GM12878 (cell line): ENCODE results near the gene PDE1C. TPM values are rescaled to one million over a fixed set of nuclear protein-coding genes. Genes with fewer than 3 reads are reported as not detected.

ENCODE experiments used
- ASH2L ChIP-seq: fragments of 300-600, 200-600 bp; sonication (generic); IDR thresholded peaks from 2 replicates; pipeline ENCODE4 v1.6.1; 2017; ENCODE audit warnings: low read depth, mild to moderate bottlenecking, borderline replicate concordance
- ATF7 ChIP-seq: fragments of 450-650 bp; IDR thresholded peaks from 2 replicates; pipeline ENCODE4 v1.6.1; 2016; ENCODE audit warnings: low read depth, mild to moderate bottlenecking
- CBX5 ChIP-seq: sonication (generic); IDR thresholded peaks from 2 replicates; pipeline ENCODE4 v1.6.1; 2016; ENCODE audit warnings: low read depth, moderate library complexity, mild to moderate bottlenecking, inconsistent platforms
- EED ChIP-seq: sonication (generic); IDR thresholded peaks from 2 replicates; pipeline ENCODE4 v1.6.1; 2016; ENCODE audit warnings: antibody characterized with exemption, low read depth
- ELK1 ChIP-seq: IDR thresholded peaks from 2 replicates; pipeline ENCODE4 v1.6.1; 2012; ENCODE audit warnings: low read depth, low read length, improper control_type of control experiment
- EP300 ChIP-seq, 2 experiments: fragments of 150-350 bp in 1 of 2; IDR thresholded peaks; 2 replicates each; pipeline ENCODE4 v1.6.1; 2011 to 2012; ENCODE audit warnings: low read depth in 2 of 2, low read length in 2 of 2, borderline replicate concordance in 1 of 2, improper control_type of control experiment in 1 of 2, inconsistent platforms in 1 of 2; ENCODE audit not compliant: control insufficient read depth in 1 of 2
- FOXM1 ChIP-seq: IDR thresholded peaks from 2 replicates; pipeline ENCODE4 v1.6.1; 2012; ENCODE audit warnings: low read depth, mild to moderate bottlenecking, inconsistent platforms, low read length, moderate library complexity
- HDAC2 ChIP-seq: fragments of 200-600 bp; sonication (generic); IDR thresholded peaks from 2 replicates; pipeline ENCODE4 v1.6.1; 2017
- HDGF ChIP-seq: fragments of 450-650 bp; IDR thresholded peaks from 2 replicates; pipeline ENCODE4 v1.6.1; 2016; ENCODE audit warnings: antibody characterized with exemption
- IRF4 ChIP-seq: IDR thresholded peaks from 2 replicates; pipeline ENCODE4 v1.6.1; 2011; ENCODE audit warnings: low read depth, low read length
- JUND ChIP-seq: IDR thresholded peaks from 2 replicates; pipeline ENCODE4 v1.6.1; 2012; ENCODE audit warnings: low read depth, mild to moderate bottlenecking, low read length, improper control_type of control experiment, moderate library complexity
- LARP7 ChIP-seq: fragments of 450-650 bp; IDR thresholded peaks from 2 replicates; pipeline ENCODE4 v1.6.1; 2017; ENCODE audit warnings: mild to moderate bottlenecking
- MEF2B ChIP-seq: fragments of 450-650 bp; IDR thresholded peaks from 2 replicates; pipeline ENCODE4 v1.6.1; 2018; ENCODE audit warnings: mild to moderate bottlenecking, moderate library complexity; ENCODE audit not compliant: partially characterized antibody, poor library complexity, severe bottlenecking
- MYB ChIP-seq: fragments of 150-350 bp; IDR thresholded peaks from 2 replicates; pipeline ENCODE4 v1.6.1; 2014; ENCODE audit warnings: mild to moderate bottlenecking, low read depth, low read length, borderline replicate concordance
- NFIC ChIP-seq: IDR thresholded peaks from 2 replicates; pipeline ENCODE4 v1.6.1; 2012; ENCODE audit warnings: low read depth, mild to moderate bottlenecking, inconsistent platforms, low read length, moderate library complexity
- NR2C2 ChIP-seq: IDR thresholded peaks from 2 replicates; pipeline ENCODE4 v1.6.1; 2011; ENCODE audit warnings: borderline replicate concordance, low read depth; ENCODE audit not compliant: control insufficient read depth, insufficient read length
- NR2F1 ChIP-seq: fragments of 450-650 bp; conservative IDR thresholded peaks from 2 replicates; pipeline ENCODE4 v1.6.1; 2017; ENCODE audit warnings: mild to moderate bottlenecking
- PAX5 ChIP-seq: IDR thresholded peaks from 2 replicates; pipeline ENCODE4 v1.6.1; 2011; ENCODE audit warnings: low read depth, low read length, borderline replicate concordance
- POU2F2 ChIP-seq: IDR thresholded peaks from 3 replicates; pipeline ENCODE4 v1.6.1; 2011; ENCODE audit warnings: low read depth, mild to moderate bottlenecking, low read length, borderline replicate concordance
- RBBP5 ChIP-seq: fragments of 200-600 bp; sonication (generic); conservative IDR thresholded peaks from 2 replicates; pipeline ENCODE4 v1.6.1; 2016
- RCOR1 ChIP-seq: conservative IDR thresholded peaks from 2 replicates; pipeline ENCODE4 v1.6.1; 2012; ENCODE audit warnings: low read depth, low read length, improper control_type of control experiment
- RELA ChIP-seq: fragments of 450-650 bp; IDR thresholded peaks from 2 replicates; pipeline ENCODE4 v1.8.0; 2014; ENCODE audit warnings: borderline replicate concordance; ENCODE audit not compliant: partially characterized antibody
- RUNX3 ChIP-seq: IDR thresholded peaks from 2 replicates; pipeline ENCODE4 v1.6.1; 2012; ENCODE audit warnings: low read length, inconsistent platforms
- SIX5 ChIP-seq: IDR thresholded peaks from 2 replicates; pipeline ENCODE4 v1.6.1; 2011; ENCODE audit warnings: mild to moderate bottlenecking, low read depth, low read length, moderate library complexity; ENCODE audit not compliant: severe bottlenecking
- SREBF1 ChIP-seq: IDR thresholded peaks from 2 replicates; pipeline ENCODE4 v1.6.1; 2012; ENCODE audit warnings: mild to moderate bottlenecking, low read length
- SREBF2 ChIP-seq: IDR thresholded peaks from 2 replicates; pipeline ENCODE4 v1.6.1; 2012; ENCODE audit warnings: mild to moderate bottlenecking, low read length
- TAF1 ChIP-seq: IDR thresholded peaks from 2 replicates; pipeline ENCODE4 v1.6.1; 2011; ENCODE audit warnings: mild to moderate bottlenecking, low read depth, low read length, borderline replicate concordance
- TCF3 ChIP-seq: IDR thresholded peaks from 2 replicates; pipeline ENCODE4 v1.6.1; 2012; ENCODE audit warnings: low read depth, mild to moderate bottlenecking, low read length, borderline replicate concordance; ENCODE audit not compliant: insufficient read depth
- YBX1 ChIP-seq: fragments of 450-650 bp; IDR thresholded peaks from 2 replicates; pipeline ENCODE4 v1.6.1; 2016; ENCODE audit warnings: antibody characterized with exemption
- ZNF24 ChIP-seq: fragments of 450-650 bp; IDR thresholded peaks from 2 replicates; pipeline ENCODE4 v1.6.1; 2017; ENCODE audit warnings: antibody characterized with exemption, mild to moderate bottlenecking
- ZNF274 ChIP-seq: IDR thresholded peaks from one replicate; pipeline ENCODE4 v1.8.0; 2011; ENCODE audit not compliant: insufficient read length, insufficient read depth
- ZNF622 ChIP-seq: fragments of 450-650 bp; IDR thresholded peaks from 2 replicates; pipeline ENCODE4 v1.6.1; 2017; ENCODE audit warnings: mild to moderate bottlenecking, inconsistent platforms
- polyA plus RNA-seq, 11 experiments: library from polyadenylated mRNA; depleted of rRNA in 4 of 11; unstranded in 6 of 11; stranded (reverse) in 5 of 11; fragments of >200 nt; fragmentation: Nextera tagmentation in 4 of 11; fragmentation: Illumina TruSeq in 1 of 11; extraction: Ambion mirVana in 4 of 11; extraction: Trizol in 1 of 11; gene quantifications; 1 replicate in 1 of 11; 2 replicates in 10 of 11; pipeline versions ENCODE4 v1.2.1 to v1.2.3, GENCODE V29; 2011 to 2016; ENCODE audit warnings: inconsistent platforms in 2 of 11, missing spikeins in 2 of 11, low read depth in 1 of 11
- total RNA-seq, 4 experiments: library from RNA; depleted of rRNA in 3 of 4; stranded (reverse); fragments of >200 nt in 3 of 4; fragmentation: Illumina TruSeq in 1 of 4; extraction: Trizol in 1 of 4; gene quantifications; 2 replicates each; pipeline versions ENCODE4 v1.2.1 to v1.2.3, GENCODE V29; 2013 to 2021
- TF ChIP-seq, protein P1 (sequence below): IDR thresholded peaks from 2 replicates; pipeline ENCODE4 v1.6.1; 2012; ENCODE audit warnings: low read depth, low read length, improper control_type of control experiment
- TF ChIP-seq, protein P2 (sequence below): IDR thresholded peaks from 2 replicates; pipeline ENCODE4 v1.6.1; 2011; ENCODE audit warnings: borderline replicate concordance, low read depth, mild to moderate bottlenecking, moderate library complexity, mixed read lengths, low read length; ENCODE audit not compliant: insufficient read depth; ENCODE audit errors: extremely low read length

The PDE1C gene
- total and polyA plus RNA-seq, 10 of the 15 experiments (the other 5 are each of a cell fraction or from before 2014, with no cell fraction given): 0.29 to 2.3 (median 0.70) TPM

DNA sequence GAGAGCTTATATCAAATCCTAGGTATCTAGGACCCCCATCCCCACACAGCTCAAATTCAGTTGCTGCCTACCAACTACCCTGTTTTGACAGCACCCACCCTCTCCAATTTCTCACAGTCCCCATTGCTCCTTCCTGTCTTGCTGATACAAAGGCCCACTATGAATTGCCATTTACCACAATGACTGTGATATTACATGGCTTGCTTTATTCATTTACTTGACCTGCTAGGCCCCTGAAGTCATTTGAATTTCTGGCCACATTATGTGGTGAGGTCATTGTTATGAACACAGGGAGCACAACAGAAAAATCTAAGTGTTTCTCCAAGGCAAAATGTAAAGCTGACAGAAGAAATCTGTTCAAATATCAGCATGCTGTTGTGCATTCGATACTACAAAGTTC, 281.8 kb downstream of the PDE1C start (continued):
- no peak for TF ChIP-seq TCF3
- no peak for TF ChIP-seq SIX5
- TF ChIP-seq NR2C2: no peak
- no peak for TF ChIP-seq ZNF622
- TF ChIP-seq RELA: no peak
- TF ChIP-seq EED: no peak
- TF ChIP-seq ASH2L: no peak
- TF ChIP-seq RUNX3: 0 out of 2 replicates have a peak, but pooled peaks have one; percentile 12
- TF ChIP-seq LARP7: no peak
- TF ChIP-seq SREBF2: no peak
- no peak for TF ChIP-seq PAX5
- no peak for TF ChIP-seq CBX5
- peak; percentile 88 for TF ChIP-seq ATF7
- TF ChIP-seq HDAC2: no peak
- no peak for TF ChIP-seq ZNF24
- TF ChIP-seq YBX1: no peak
- no peak for TF ChIP-seq ELK1
- TF ChIP-seq MYB: no peak
- peak; percentile 62; the same call in 1 of the 2 replicates for TF ChIP-seq NR2F1
- TF ChIP-seq TAF1: no peak
- no peak for TF ChIP-seq ZNF274
- TF ChIP-seq RBBP5: no peak
- 0 out of 2 replicates have a peak, but pooled peaks have one; percentile 28 for TF ChIP-seq IRF4
- no peak for TF ChIP-seq HDGF
- TF ChIP-seq EP300 (IDR thresholded peaks at IDR 0.05; ENCODE audit: borderline replicate concordance in 1 of 2, control insufficient read depth in 1 of 2, low read depth in 2 of 2, low read length in 2 of 2): peak in 1 of 2 experiments; percentile 21; a peak in 1 of 4 replicates
- TF ChIP-seq, protein P1, sequence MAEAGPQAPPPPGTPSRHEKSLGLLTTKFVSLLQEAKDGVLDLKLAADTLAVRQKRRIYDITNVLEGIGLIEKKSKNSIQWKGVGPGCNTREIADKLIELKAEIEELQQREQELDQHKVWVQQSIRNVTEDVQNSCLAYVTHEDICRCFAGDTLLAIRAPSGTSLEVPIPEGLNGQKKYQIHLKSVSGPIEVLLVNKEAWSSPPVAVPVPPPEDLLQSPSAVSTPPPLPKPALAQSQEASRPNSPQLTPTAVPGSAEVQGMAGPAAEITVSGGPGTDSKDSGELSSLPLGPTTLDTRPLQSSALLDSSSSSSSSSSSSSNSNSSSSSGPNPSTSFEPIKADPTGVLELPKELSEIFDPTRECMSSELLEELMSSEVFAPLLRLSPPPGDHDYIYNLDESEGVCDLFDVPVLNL: no peak
- TF ChIP-seq, protein P2, sequence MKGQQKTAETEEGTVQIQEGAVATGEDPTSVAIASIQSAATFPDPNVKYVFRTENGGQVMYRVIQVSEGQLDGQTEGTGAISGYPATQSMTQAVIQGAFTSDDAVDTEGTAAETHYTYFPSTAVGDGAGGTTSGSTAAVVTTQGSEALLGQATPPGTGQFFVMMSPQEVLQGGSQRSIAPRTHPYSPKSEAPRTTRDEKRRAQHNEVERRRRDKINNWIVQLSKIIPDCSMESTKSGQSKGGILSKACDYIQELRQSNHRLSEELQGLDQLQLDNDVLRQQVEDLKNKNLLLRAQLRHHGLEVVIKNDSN: no peak
- no peak for TF ChIP-seq NFIC
- no peak for TF ChIP-seq JUND
- TF ChIP-seq SREBF1: no peak
- TF ChIP-seq FOXM1: no peak
- TF ChIP-seq RCOR1: no peak
- TF ChIP-seq MEF2B: peak; percentile 18
- peak; percentile 43; the same call in 1 of the 3 replicates for TF ChIP-seq POU2F2
